ENCODE measurements around the gene NOL12. TPM values are rescaled to one million over a fixed set of nuclear protein-coding genes. Genes with fewer than 3 reads are reported as not detected.

Gene NOL12
- polyA plus RNA-seq, 1 of the 3 experiments (the other 2 are of a cell fraction), result 52.2 TPM

DNA sequence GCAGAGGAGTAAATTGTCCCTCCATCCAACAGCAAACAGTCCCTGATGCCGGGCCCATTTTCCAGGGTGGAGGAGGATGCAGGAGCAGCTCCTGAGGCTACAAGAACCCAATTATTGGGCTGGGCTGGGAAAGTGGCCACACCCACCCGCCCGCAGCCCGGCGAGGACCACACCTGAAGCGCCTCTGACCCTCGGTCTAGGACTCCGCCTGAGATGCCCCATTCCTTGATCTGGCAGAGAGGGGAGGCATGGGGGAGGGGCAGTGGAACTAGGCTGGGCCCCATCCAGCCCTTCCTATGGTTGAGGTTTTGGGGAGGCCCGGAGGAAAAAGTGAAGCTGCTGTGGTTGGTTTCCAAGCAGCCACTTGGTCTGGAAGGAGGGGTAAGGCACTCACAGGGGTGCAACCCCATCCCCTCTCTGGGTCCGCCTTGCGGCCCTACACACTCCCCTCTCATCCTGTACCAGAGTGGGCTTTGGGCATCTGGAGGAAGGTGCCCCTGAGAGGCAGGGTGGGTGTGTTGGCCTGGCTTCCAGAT lies 13.2 kb upstream of the NOL12 start:
- ChIA-PET POLR2A (no interaction called here), CTCF (interaction anchor here (0.9 to 44.3 kb wide), 4 partner anchors 11 to 39 kb away, joined by 3 to 898 read pairs (median 16); partner anchors contain the start of gene SH3BP1)
- H3F3A ChIP-seq (replicated peaks; ENCODE audit: insufficient read depth), result peaks cover 30% of the 10 kb centered on the region
- no peak for DNase-seq
- peaks cover 6 to 19% of the 10 kb centered on the region in 2 experiments; a peak in 2 of 4 replicates for H3K4me1 ChIP-seq (ENCODE audit: control insufficient read depth in 1 of 2, insufficient read depth in 2 of 2, low read depth in 1 of 2, low read length in 1 of 2)
- no peak overlapping the region for H3K4me3 ChIP-seq (ENCODE audit: low read depth in 2 of 2, low read length in 1 of 2)
- H3K27ac ChIP-seq (ENCODE audit: low read depth in 2 of 2, low read length in 1 of 2), result no peak overlapping the region
- TF ChIP-seq, protein P1, sequence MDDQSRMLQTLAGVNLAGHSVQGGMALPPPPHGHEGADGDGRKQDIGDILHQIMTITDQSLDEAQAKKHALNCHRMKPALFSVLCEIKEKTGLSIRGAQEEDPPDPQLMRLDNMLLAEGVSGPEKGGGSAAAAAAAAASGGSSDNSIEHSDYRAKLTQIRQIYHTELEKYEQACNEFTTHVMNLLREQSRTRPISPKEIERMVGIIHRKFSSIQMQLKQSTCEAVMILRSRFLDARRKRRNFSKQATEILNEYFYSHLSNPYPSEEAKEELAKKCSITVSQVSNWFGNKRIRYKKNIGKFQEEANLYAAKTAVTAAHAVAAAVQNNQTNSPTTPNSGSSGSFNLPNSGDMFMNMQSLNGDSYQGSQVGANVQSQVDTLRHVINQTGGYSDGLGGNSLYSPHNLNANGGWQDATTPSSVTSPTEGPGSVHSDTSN (IDR thresholded peaks at IDR 0.05), result no peak
- TF ChIP-seq RFX5 (IDR thresholded peaks at IDR 0.05; ENCODE audit: low read length), result no peak
- TF ChIP-seq CHD2 (IDR thresholded peaks at IDR 0.05; ENCODE audit: low read length, partially characterized antibody), result no peak
- no peak for TF ChIP-seq NFIC (IDR thresholded peaks at IDR 0.05; ENCODE audit: borderline replicate concordance)
- TF ChIP-seq USF2 (IDR thresholded peaks at IDR 0.05; ENCODE audit: borderline replicate concordance, low read depth, low read length), result no peak
- TF ChIP-seq, protein P2, sequence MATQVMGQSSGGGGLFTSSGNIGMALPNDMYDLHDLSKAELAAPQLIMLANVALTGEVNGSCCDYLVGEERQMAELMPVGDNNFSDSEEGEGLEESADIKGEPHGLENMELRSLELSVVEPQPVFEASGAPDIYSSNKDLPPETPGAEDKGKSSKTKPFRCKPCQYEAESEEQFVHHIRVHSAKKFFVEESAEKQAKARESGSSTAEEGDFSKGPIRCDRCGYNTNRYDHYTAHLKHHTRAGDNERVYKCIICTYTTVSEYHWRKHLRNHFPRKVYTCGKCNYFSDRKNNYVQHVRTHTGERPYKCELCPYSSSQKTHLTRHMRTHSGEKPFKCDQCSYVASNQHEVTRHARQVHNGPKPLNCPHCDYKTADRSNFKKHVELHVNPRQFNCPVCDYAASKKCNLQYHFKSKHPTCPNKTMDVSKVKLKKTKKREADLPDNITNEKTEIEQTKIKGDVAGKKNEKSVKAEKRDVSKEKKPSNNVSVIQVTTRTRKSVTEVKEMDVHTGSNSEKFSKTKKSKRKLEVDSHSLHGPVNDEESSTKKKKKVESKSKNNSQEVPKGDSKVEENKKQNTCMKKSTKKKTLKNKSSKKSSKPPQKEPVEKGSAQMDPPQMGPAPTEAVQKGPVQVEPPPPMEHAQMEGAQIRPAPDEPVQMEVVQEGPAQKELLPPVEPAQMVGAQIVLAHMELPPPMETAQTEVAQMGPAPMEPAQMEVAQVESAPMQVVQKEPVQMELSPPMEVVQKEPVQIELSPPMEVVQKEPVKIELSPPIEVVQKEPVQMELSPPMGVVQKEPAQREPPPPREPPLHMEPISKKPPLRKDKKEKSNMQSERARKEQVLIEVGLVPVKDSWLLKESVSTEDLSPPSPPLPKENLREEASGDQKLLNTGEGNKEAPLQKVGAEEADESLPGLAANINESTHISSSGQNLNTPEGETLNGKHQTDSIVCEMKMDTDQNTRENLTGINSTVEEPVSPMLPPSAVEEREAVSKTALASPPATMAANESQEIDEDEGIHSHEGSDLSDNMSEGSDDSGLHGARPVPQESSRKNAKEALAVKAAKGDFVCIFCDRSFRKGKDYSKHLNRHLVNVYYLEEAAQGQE (IDR thresholded peaks at IDR 0.05; ENCODE audit: low read depth, low read length), result no peak
- no peak for TF ChIP-seq FOXM1 (IDR thresholded peaks at IDR 0.05; ENCODE audit: low read depth)
- no peak for TF ChIP-seq YY1 (IDR thresholded peaks at IDR 0.05; ENCODE audit: low read depth)
- TF ChIP-seq POLR2AphosphoS5 (IDR thresholded peaks at IDR 0.05; ENCODE audit: low read depth, low read length), result no peak
- TF ChIP-seq EZH2phosphoT487 (IDR thresholded peaks at IDR 0.05; ENCODE audit: borderline replicate concordance, low read depth), result no peak
- no peak for TF ChIP-seq FOSL2 (IDR thresholded peaks at IDR 0.05; ENCODE audit: borderline replicate concordance, low read depth)
- no peaks in the 10 kb centered on the region for H3K9me2 ChIP-seq
- peaks cover 3 to 13% of the 10 kb centered on the region in 2 experiments for H3K36me3 ChIP-seq (replicated peaks in 1 of 2; ENCODE audit: control insufficient read depth in 1 of 2, insufficient read depth in 2 of 2, low read length in 1 of 2)
- 90% methylated on average over 4 of the region's 11 CpGs for WGBS (ENCODE audit: low lambda C conversion rate)
- no peaks in the 10 kb centered on the region for H3K9me3 ChIP-seq
- H2AFZ ChIP-seq (ENCODE audit: low read depth), result no peak overlapping the region
- peaks cover 11% of the 10 kb centered on the region for H4K20me1 ChIP-seq (ENCODE audit: insufficient read depth)
- H3K27me3 ChIP-seq (ENCODE audit: insufficient read depth), result no peaks in the 10 kb centered on the region
- peaks cover 35% of the 10 kb centered on the region for H3K79me2 ChIP-seq (ENCODE audit: insufficient read depth)
- H3K4me2 ChIP-seq, result no peak overlapping the region
- no peak overlapping the region for H3K9ac ChIP-seq

All from SK-N-SH (cell line).